Measurements from ENCODE around the gene COPZ1.

COPZ1 gene

GRCh38 chr12:54331461-54331860, 6.5 kb downstream of the COPZ1 start:
- H3K4ac ChIP-seq (ENCODE audit: low read length) = no peak overlapping the region
- no peak overlapping the region for H4K91ac ChIP-seq (ENCODE audit: low read depth, low read length, poor library complexity)
- H2BK120ac ChIP-seq (ENCODE audit: low read depth, low read length) = no peak overlapping the region
- H2BK15ac ChIP-seq (ENCODE audit: low read length) = no peak overlapping the region
- no peak overlapping the region for H2AK5ac ChIP-seq (ENCODE audit: low read depth, low read length)
- no peak overlapping the region for H3K27ac ChIP-seq (replicated peaks; ENCODE audit: low read length)
- no peak overlapping the region for H2AFZ ChIP-seq (ENCODE audit: low read length)
- no peak overlapping the region for H2BK5ac ChIP-seq (ENCODE audit: low read length)
- H3K27me3 ChIP-seq (ENCODE audit: control insufficient read depth in 3 of 3, insufficient read depth in 3 of 3, low read depth in 1 of 3, low read length in 3 of 3) = no peaks in the 10 kb centered on the region
- no peaks in the 10 kb centered on the region for H3K9me3 ChIP-seq (replicated peaks in 1 of 2; ENCODE audit: control insufficient read depth in 2 of 2, insufficient read depth in 1 of 2, low read depth in 1 of 2, low read length in 2 of 2)
- H3K36me3 ChIP-seq (replicated peaks in 1 of 2; ENCODE audit: control insufficient read depth in 2 of 2, insufficient read depth in 2 of 2, low read length in 2 of 2) = peaks cover 5 to 27% of the 10 kb centered on the region in 2 donors
- H4K8ac ChIP-seq (ENCODE audit: low read depth, low read length) = no peak overlapping the region
- no peak overlapping the region for H3K18ac ChIP-seq (ENCODE audit: low read length)
- no peak overlapping the region for H3K4me2 ChIP-seq (ENCODE audit: insufficient read depth, low read length, poor library complexity, severe bottlenecking)
- H3K9ac ChIP-seq (ENCODE audit: low read depth, low read length, poor library complexity) = no peak overlapping the region
- H3K4me3 ChIP-seq (ENCODE audit: low read length in 2 of 2) = no peak overlapping the region
- no peak overlapping the region for H2BK12ac ChIP-seq (ENCODE audit: low read length)
- peaks cover 0 to 1% of the 10 kb centered on the region in 2 donors for H3K4me1 ChIP-seq (ENCODE audit: control insufficient read depth in 2 of 2, insufficient read depth in 1 of 2, low read depth in 1 of 2, low read length in 2 of 2)
- H3K23ac ChIP-seq (ENCODE audit: low read depth, low read length, poor library complexity) = no peak overlapping the region
- no peak overlapping the region for H3K14ac ChIP-seq (ENCODE audit: low read length)
- DNase-seq (ENCODE audit: low spot score) = no peak
- no CpG with 5 or more reads among the region's 5 CpGs for WGBS, 2 donors (ENCODE audit: extremely low coverage in 2 of 2, insufficient read length in 2 of 2, insufficient replicate concordance in 1 of 2)
- peaks cover 3% of the 10 kb centered on the region for H3K79me1 ChIP-seq (ENCODE audit: low read depth, low read length)

GRCh38 chr12:54333420-54334034, 8.6 kb downstream of the COPZ1 start:
- H2AK5ac ChIP-seq (ENCODE audit: low read depth, low read length) = no peak overlapping the region
- no peak overlapping the region for H3K18ac ChIP-seq (ENCODE audit: low read length)
- no peak for DNase-seq (ENCODE audit: low spot score)
- no peak overlapping the region for H3K4me2 ChIP-seq (ENCODE audit: insufficient read depth, low read length, poor library complexity, severe bottlenecking)
- no peak overlapping the region for H3K9ac ChIP-seq (ENCODE audit: low read depth, low read length, poor library complexity)
- no peak overlapping the region for H2BK5ac ChIP-seq (ENCODE audit: low read length)
- no peak overlapping the region for H2BK12ac ChIP-seq (ENCODE audit: low read length)
- H3K27me3 ChIP-seq (ENCODE audit: control insufficient read depth in 3 of 3, insufficient read depth in 3 of 3, low read depth in 1 of 3, low read length in 3 of 3) = no peaks in the 10 kb centered on the region
- H4K91ac ChIP-seq (ENCODE audit: low read depth, low read length, poor library complexity) = no peak overlapping the region
- WGBS, 2 donors (ENCODE audit: extremely low coverage in 2 of 2, insufficient read length in 2 of 2, insufficient replicate concordance in 1 of 2) = no CpG with 5 or more reads among the region's 4 CpGs
- H3K9me3 ChIP-seq (replicated peaks in 1 of 2; ENCODE audit: control insufficient read depth in 2 of 2, insufficient read depth in 1 of 2, low read depth in 1 of 2, low read length in 2 of 2) = no peaks in the 10 kb centered on the region
- H3K36me3 ChIP-seq (replicated peaks in 1 of 2; ENCODE audit: control insufficient read depth in 2 of 2, insufficient read depth in 2 of 2, low read length in 2 of 2) = peaks cover 5 to 29% of the 10 kb centered on the region in 2 donors
- H3K23ac ChIP-seq (ENCODE audit: low read depth, low read length, poor library complexity) = no peak overlapping the region
- peaks cover 3% of the 10 kb centered on the region for H3K79me1 ChIP-seq (ENCODE audit: low read depth, low read length)
- H3K14ac ChIP-seq (ENCODE audit: low read length) = no peak overlapping the region
- no peak overlapping the region for H3K4ac ChIP-seq (ENCODE audit: low read length)
- no peak overlapping the region for H3K4me3 ChIP-seq (ENCODE audit: low read length in 2 of 2)
- no peak overlapping the region for H2BK15ac ChIP-seq (ENCODE audit: low read length)
- H3K4me1 ChIP-seq (ENCODE audit: control insufficient read depth in 2 of 2, insufficient read depth in 1 of 2, low read depth in 1 of 2, low read length in 2 of 2) = peaks cover 6 to 11% of the 10 kb centered on the region in 2 donors
- H2AFZ ChIP-seq (ENCODE audit: low read length) = no peak overlapping the region
- no peak overlapping the region for H2BK120ac ChIP-seq (ENCODE audit: low read depth, low read length)
- no peak overlapping the region for H4K8ac ChIP-seq (ENCODE audit: low read depth, low read length)
- H3K27ac ChIP-seq (replicated peaks; ENCODE audit: low read length) = no peak overlapping the region

GRCh38 chr12:54337280-54337842, 12.4 kb downstream of the COPZ1 start:
- no peaks in the 10 kb centered on the region for H3K27me3 ChIP-seq (ENCODE audit: control insufficient read depth in 3 of 3, insufficient read depth in 3 of 3, low read depth in 1 of 3, low read length in 3 of 3)
- DNase-seq (ENCODE audit: low spot score) = no peak
- no peak overlapping the region for H2BK15ac ChIP-seq (ENCODE audit: low read length)
- H2BK5ac ChIP-seq (ENCODE audit: low read length) = no peak overlapping the region
- no peak overlapping the region for H3K4me2 ChIP-seq (ENCODE audit: insufficient read depth, low read length, poor library complexity, severe bottlenecking)
- no peaks in the 10 kb centered on the region for H3K79me1 ChIP-seq (ENCODE audit: low read depth, low read length)
- H2AK5ac ChIP-seq (ENCODE audit: low read depth, low read length) = no peak overlapping the region
- H3K18ac ChIP-seq (ENCODE audit: low read length) = no peak overlapping the region
- no peak overlapping the region for H2BK120ac ChIP-seq (ENCODE audit: low read depth, low read length)
- H4K91ac ChIP-seq (ENCODE audit: low read depth, low read length, poor library complexity) = no peak overlapping the region
- H3K4me3 ChIP-seq (ENCODE audit: low read length in 2 of 2) = no peak overlapping the region
- no peak overlapping the region for H3K14ac ChIP-seq (ENCODE audit: low read length)
- WGBS, 2 donors (ENCODE audit: extremely low coverage in 2 of 2, insufficient read length in 2 of 2, insufficient replicate concordance in 1 of 2) = no CpG with 5 or more reads among the region's 3 CpGs
- no peak overlapping the region for H2BK12ac ChIP-seq (ENCODE audit: low read length)
- H3K23ac ChIP-seq (ENCODE audit: low read depth, low read length, poor library complexity) = no peak overlapping the region
- H3K27ac ChIP-seq (replicated peaks; ENCODE audit: low read length) = no peak overlapping the region
- peaks cover 11 to 30% of the 10 kb centered on the region in 2 donors for H3K4me1 ChIP-seq (ENCODE audit: control insufficient read depth in 2 of 2, insufficient read depth in 1 of 2, low read depth in 1 of 2, low read length in 2 of 2)
- H2AFZ ChIP-seq (ENCODE audit: low read length) = no peak overlapping the region
- peaks cover 0 to 32% of the 10 kb centered on the region in 2 donors for H3K36me3 ChIP-seq (replicated peaks in 1 of 2; ENCODE audit: control insufficient read depth in 2 of 2, insufficient read depth in 2 of 2, low read length in 2 of 2)
- no peaks in the 10 kb centered on the region for H3K9me3 ChIP-seq (replicated peaks in 1 of 2; ENCODE audit: control insufficient read depth in 2 of 2, insufficient read depth in 1 of 2, low read depth in 1 of 2, low read length in 2 of 2)
- H3K9ac ChIP-seq (ENCODE audit: low read depth, low read length, poor library complexity) = no peak overlapping the region
- H3K4ac ChIP-seq (ENCODE audit: low read length) = no peak overlapping the region
- no peak overlapping the region for H4K8ac ChIP-seq (ENCODE audit: low read depth, low read length)

- no peak overlapping the region for H3K27ac ChIP-seq (replicated peaks; ENCODE audit: low read length)
- no peak overlapping the region for H3K23ac ChIP-seq (ENCODE audit: low read depth, low read length, poor library complexity)
- H2BK15ac ChIP-seq (ENCODE audit: low read length) = no peak overlapping the region
- no CpG with 5 or more reads among the region's 3 CpGs for WGBS, 2 donors (ENCODE audit: extremely low coverage in 2 of 2, insufficient read length in 2 of 2, insufficient replicate concordance in 1 of 2)
- H3K4ac ChIP-seq (ENCODE audit: low read length) = no peak overlapping the region
- H4K8ac ChIP-seq (ENCODE audit: low read depth, low read length) = no peak overlapping the region
- no peak overlapping the region for H2AFZ ChIP-seq (ENCODE audit: low read length)
- no peak overlapping the region for H2BK5ac ChIP-seq (ENCODE audit: low read length)
- H3K9me3 ChIP-seq (replicated peaks in 1 of 2; ENCODE audit: control insufficient read depth in 2 of 2, insufficient read depth in 1 of 2, low read depth in 1 of 2, low read length in 2 of 2) = no peaks in the 10 kb centered on the region
- peaks cover 0 to 39% of the 10 kb centered on the region in 2 donors for H3K36me3 ChIP-seq (replicated peaks in 1 of 2; ENCODE audit: control insufficient read depth in 2 of 2, insufficient read depth in 2 of 2, low read length in 2 of 2)
- no peak overlapping the region for H3K4me3 ChIP-seq (ENCODE audit: low read length in 2 of 2)
- no peaks in the 10 kb centered on the region for H3K27me3 ChIP-seq (ENCODE audit: control insufficient read depth in 3 of 3, insufficient read depth in 3 of 3, low read depth in 1 of 3, low read length in 3 of 3)
- no peak overlapping the region for H3K9ac ChIP-seq (ENCODE audit: low read depth, low read length, poor library complexity)
- no peak overlapping the region for H2AK5ac ChIP-seq (ENCODE audit: low read depth, low read length)
- H2BK120ac ChIP-seq (ENCODE audit: low read depth, low read length) = no peak overlapping the region
- no peak for DNase-seq (ENCODE audit: low spot score)
- no peak overlapping the region for H2BK12ac ChIP-seq (ENCODE audit: low read length)
- H3K79me1 ChIP-seq (ENCODE audit: low read depth, low read length) = no peaks in the 10 kb centered on the region
- H3K18ac ChIP-seq (ENCODE audit: low read length) = no peak overlapping the region
- H4K91ac ChIP-seq (ENCODE audit: low read depth, low read length, poor library complexity) = no peak overlapping the region
- H3K4me2 ChIP-seq (ENCODE audit: insufficient read depth, low read length, poor library complexity, severe bottlenecking) = no peak overlapping the region
- peaks cover 11 to 32% of the 10 kb centered on the region in 2 donors for H3K4me1 ChIP-seq (ENCODE audit: control insufficient read depth in 2 of 2, insufficient read depth in 1 of 2, low read depth in 1 of 2, low read length in 2 of 2)
- no peak overlapping the region for H3K14ac ChIP-seq (ENCODE audit: low read length)
Observed at GRCh38 chr12:54337854-54338650, 13.1 kb downstream of the COPZ1 start.

Measured in neuronal stem cell (in vitro differentiated cells).